ENCODE data around the gene MAPK8. TPM values are rescaled to one million over a fixed set of nuclear protein-coding genes. Genes with fewer than 3 reads are reported as not detected.

MAPK8 gene
- total RNA-seq, 1 donor from 2014 or later, result 57.1 TPM

GRCh38 chr10:48466611-48467240, 160.2 kb downstream of the MAPK8 start:
- Mint-ChIP-seq H3K9me3 (ENCODE audit: unreplicated experiment) (no peaks in the 10 kb centered on the region), H3K36me3 (ENCODE audit: unreplicated experiment) (no peaks in the 10 kb centered on the region), H3K4me3 (ENCODE audit: unreplicated experiment) (no peak overlapping the region), H3K4me1 (ENCODE audit: unreplicated experiment) (peaks cover 12% of the 10 kb centered on the region), H3K27ac (ENCODE audit: unreplicated experiment) (no peak overlapping the region), H3K27me3 (ENCODE audit: unreplicated experiment) (no peaks in the 10 kb centered on the region)
- peak; percentile 82 for DNase-seq (ENCODE audit: extremely low spot score, unreplicated experiment)
- no peak for TF ChIP-seq CTCF (IDR thresholded peaks at IDR 0.05)

DNA sequence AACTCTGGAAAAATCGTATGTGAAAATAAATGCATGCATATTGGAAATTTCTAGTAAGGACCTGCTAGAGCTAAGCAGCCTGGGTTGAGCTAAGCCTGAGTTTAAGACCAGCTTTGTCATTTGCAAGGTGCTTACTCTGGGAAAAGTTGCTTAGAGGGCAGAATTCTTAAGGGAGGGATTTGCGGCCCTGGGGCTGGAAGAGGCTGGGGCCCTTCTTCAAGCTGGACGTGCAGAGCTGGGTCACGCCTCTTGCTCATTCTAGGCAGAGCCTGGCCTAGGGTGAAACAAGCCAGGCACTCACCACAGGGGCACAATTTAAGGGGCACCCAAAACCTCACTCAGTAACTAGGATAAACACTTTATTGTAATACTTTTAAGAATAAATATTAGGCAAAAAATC, 161.2 kb downstream of the MAPK8 start:
- Mint-ChIP-seq H3K4me1 (ENCODE audit: unreplicated experiment) (peaks cover 12% of the 10 kb centered on the region), H3K36me3 (ENCODE audit: unreplicated experiment) (no peaks in the 10 kb centered on the region), H3K9me3 (ENCODE audit: unreplicated experiment) (no peaks in the 10 kb centered on the region), H3K27me3 (ENCODE audit: unreplicated experiment) (no peaks in the 10 kb centered on the region), H3K27ac (ENCODE audit: unreplicated experiment) (no peak overlapping the region), H3K4me3 (ENCODE audit: unreplicated experiment) (no peak overlapping the region)
- no peak for TF ChIP-seq CTCF (IDR thresholded peaks at IDR 0.05)
- DNase-seq (ENCODE audit: extremely low spot score, unreplicated experiment), result no peak

DNA sequence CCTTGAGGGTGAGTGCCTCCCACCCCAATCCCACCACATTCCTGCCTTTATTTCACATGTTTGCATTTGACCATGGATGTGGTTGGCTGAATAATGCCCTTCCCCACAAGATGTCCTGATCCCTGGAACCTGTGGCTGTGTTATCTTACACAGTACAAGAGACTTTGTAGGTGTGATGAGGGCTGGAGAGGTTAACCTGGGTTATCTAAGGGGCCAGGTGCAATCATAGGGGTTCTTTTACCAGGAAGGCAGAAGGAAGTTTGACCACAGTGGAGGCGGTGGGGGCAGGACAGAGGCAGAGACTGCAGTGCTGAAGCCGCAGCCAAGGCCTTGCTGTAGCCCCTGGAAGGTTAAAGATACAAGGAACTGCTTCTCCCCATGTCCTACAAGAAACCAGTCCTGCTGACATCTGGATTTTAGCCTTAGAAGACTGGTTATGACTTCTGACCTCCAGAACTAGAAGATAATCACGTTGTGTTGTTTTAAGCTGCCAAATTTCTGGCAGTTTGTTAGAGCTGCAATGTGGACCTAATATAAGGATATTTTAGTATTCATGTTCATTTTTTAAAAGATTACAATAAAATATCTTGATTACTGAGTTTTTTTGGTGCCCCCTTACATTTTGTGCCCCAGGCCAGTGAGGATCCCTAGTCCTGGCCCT, 161.8 kb downstream of the MAPK8 start:
- Mint-ChIP-seq H3K4me3 (ENCODE audit: unreplicated experiment) (no peak overlapping the region), H3K9me3 (ENCODE audit: unreplicated experiment) (peaks cover 3% of the 10 kb centered on the region), H3K27me3 (ENCODE audit: unreplicated experiment) (no peaks in the 10 kb centered on the region), H3K27ac (ENCODE audit: unreplicated experiment) (no peak overlapping the region), H3K36me3 (ENCODE audit: unreplicated experiment) (no peaks in the 10 kb centered on the region), H3K4me1 (ENCODE audit: unreplicated experiment) (peaks cover 12% of the 10 kb centered on the region)
- DNase-seq (ENCODE audit: extremely low spot score, unreplicated experiment), result no peak
- TF ChIP-seq CTCF (IDR thresholded peaks at IDR 0.05), result no peak

DNA sequence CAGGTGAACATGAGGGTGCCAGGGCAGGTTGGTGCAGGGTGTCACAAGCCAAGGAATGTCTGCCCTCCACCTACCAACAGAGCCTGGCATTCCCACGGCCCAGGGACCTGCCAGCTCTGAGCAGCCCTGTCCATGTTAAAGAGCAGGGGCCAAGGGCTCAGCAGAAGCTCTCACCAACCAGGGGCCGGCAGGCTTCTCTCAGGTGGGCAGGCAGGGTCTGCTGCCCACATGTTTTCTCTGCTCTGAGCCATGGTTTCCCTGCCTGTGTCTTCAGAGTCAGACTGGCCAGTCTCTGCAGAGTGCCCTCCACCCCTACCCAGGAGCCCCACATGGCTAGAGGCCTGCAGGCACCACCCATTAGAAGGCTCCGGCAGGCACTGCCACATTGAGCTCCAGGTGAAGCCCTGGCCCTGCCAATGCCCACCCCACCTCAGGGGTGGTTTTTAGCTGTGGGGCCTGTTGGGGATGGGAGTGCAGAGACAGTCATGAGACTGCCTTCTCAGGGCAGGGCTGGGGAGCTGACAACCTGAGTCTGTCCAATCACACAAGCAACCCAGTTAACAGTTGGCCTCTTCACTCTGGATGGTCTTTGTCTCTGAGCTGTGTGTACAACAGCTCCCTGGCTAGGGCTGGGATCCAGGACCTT, 162.5 kb downstream of the MAPK8 start:
- H3K9me3 Mint-ChIP-seq (ENCODE audit: unreplicated experiment), result peaks cover 4% of the 10 kb centered on the region
- no peaks in the 10 kb centered on the region for H3K36me3 Mint-ChIP-seq (ENCODE audit: unreplicated experiment)
- peaks cover 5% of the 10 kb centered on the region for H3K4me1 Mint-ChIP-seq (ENCODE audit: unreplicated experiment)
- no peak overlapping the region for H3K4me3 Mint-ChIP-seq (ENCODE audit: unreplicated experiment)
- H3K27me3 Mint-ChIP-seq (ENCODE audit: unreplicated experiment), result no peaks in the 10 kb centered on the region
- no peak for TF ChIP-seq CTCF (IDR thresholded peaks at IDR 0.05)
- DNase-seq (ENCODE audit: extremely low spot score, unreplicated experiment), result peak; percentile 73
- no peak overlapping the region for H3K27ac Mint-ChIP-seq (ENCODE audit: unreplicated experiment)

DNA sequence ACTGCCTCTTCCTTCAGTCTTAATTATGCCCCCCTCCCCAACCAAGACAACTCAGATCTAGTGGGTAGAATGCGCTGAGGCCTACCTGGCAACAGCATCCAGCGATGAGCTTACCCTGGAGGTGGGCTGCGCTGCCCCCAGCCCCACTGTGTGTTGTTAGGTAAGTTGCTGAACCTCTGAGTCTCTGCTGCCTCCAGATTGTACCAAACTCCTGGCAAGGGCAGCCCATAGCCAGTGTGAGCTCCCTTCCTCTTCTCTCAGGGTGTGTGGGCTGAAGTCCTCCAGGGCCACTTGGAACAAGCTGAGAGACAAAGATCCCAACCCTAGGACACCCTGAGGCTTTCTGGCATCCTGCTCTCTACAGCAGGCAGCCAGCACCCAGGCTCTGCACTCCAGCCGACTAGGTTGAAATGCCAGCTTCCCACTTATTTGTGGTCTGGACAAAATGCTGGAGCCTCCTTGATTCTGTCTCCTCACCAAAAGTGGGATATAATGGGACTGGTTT, 163.1 kb downstream of the MAPK8 start:
- H3K4me3 Mint-ChIP-seq (ENCODE audit: unreplicated experiment), result no peak overlapping the region
- no peak for TF ChIP-seq CTCF (IDR thresholded peaks at IDR 0.05)
- no peaks in the 10 kb centered on the region for H3K27me3 Mint-ChIP-seq (ENCODE audit: unreplicated experiment)
- no peak for DNase-seq (ENCODE audit: extremely low spot score, unreplicated experiment)
- H3K27ac Mint-ChIP-seq (ENCODE audit: unreplicated experiment), result no peak overlapping the region
- H3K4me1 Mint-ChIP-seq (ENCODE audit: unreplicated experiment), result peaks cover 2% of the 10 kb centered on the region
- H3K9me3 Mint-ChIP-seq (ENCODE audit: unreplicated experiment), result peaks cover 4% of the 10 kb centered on the region
- no peaks in the 10 kb centered on the region for H3K36me3 Mint-ChIP-seq (ENCODE audit: unreplicated experiment)
